ENCODE data around the gene MB21D2.

DNA sequence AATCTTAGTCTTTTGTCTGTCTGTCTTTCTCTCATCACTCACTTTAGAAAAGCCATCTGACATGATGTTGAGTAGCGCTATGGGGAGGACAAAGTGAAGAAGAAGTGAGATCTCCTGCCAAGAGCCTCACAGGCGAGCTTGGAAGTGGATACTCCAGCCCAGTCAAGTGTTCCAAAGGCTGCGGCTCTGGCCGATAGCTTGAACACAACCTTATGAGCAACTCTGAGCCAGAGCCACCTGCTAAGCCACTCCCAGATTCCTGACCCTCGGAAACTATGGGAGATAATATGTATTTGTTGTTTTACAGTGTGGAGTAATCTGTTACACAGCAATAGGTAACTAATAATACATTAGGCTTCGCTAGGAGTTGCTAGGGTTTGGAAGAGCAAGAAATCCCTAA lies 76.2 kb downstream of the MB21D2 start:
- TF ChIP-seq, protein P1, sequence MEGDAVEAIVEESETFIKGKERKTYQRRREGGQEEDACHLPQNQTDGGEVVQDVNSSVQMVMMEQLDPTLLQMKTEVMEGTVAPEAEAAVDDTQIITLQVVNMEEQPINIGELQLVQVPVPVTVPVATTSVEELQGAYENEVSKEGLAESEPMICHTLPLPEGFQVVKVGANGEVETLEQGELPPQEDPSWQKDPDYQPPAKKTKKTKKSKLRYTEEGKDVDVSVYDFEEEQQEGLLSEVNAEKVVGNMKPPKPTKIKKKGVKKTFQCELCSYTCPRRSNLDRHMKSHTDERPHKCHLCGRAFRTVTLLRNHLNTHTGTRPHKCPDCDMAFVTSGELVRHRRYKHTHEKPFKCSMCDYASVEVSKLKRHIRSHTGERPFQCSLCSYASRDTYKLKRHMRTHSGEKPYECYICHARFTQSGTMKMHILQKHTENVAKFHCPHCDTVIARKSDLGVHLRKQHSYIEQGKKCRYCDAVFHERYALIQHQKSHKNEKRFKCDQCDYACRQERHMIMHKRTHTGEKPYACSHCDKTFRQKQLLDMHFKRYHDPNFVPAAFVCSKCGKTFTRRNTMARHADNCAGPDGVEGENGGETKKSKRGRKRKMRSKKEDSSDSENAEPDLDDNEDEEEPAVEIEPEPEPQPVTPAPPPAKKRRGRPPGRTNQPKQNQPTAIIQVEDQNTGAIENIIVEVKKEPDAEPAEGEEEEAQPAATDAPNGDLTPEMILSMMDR (IDR thresholded peaks at IDR 0.05; ENCODE audit: insufficient read depth, low read length, poor library complexity, severe bottlenecking), result no peak
- no peak for TF ChIP-seq EZH2phosphoT487 (conservative IDR thresholded peaks at IDR 0.05; ENCODE audit: low read length)

Data from SU-DHL-6 (cell line).